Coronary artery (tissue), 2 donors: ENCODE measurements around the gene BCL2L2.
"Not testable (repeated sequence)": the region's sequence is repeated elsewhere in the genome, so short reads cannot be mapped to it uniquely, and the experiment has no call there.

Experiments used
- DNase-seq: peaks from one replicate; pipeline ENCODE4 v3.0.0-alpha.2; 2017; ENCODE audit warnings: low spot score
- H3K27ac ChIP-seq, 2 donors: fragments of 200-600 bp; sonication (generic); one replicate each; pipeline ENCODE4 v1.5.1; 2016 to 2019
- H3K4me3 ChIP-seq: fragments of 200-600 bp; sonication (generic); 2 replicates; pipeline ENCODE4 v1.5.1; 2016; ENCODE audit warnings: mild to moderate bottlenecking, moderate library complexity
- CTCF ChIP-seq: fragments of 200-600 bp; sonication (generic); IDR thresholded peaks from one replicate; pipeline ENCODE4 v1.5.1; 2019; ENCODE audit warnings: antibody characterized with exemption

Gene BCL2L2

GRCh38 chr14:23322568-23323517, 16.2 kb downstream of the BCL2L2 start:
- peak overlapping the region in 1 of 2 donors; percentile 88 for H3K27ac ChIP-seq
- H3K4me3 ChIP-seq, result peak overlapping the region; percentile 81
- no peak for TF ChIP-seq CTCF
- no peak for DNase-seq

- no peak for TF ChIP-seq CTCF
- Histone ChIP-seq H3K27ac (no peak overlapping the region), H3K4me3 (no peak overlapping the region)
- DNase-seq, result no peak
Measured at GRCh38 chr14:23323838-23324454, 17.3 kb downstream of the BCL2L2 start.

GRCh38 chr14:23324455-23324846, 17.8 kb downstream of the BCL2L2 start:
- no peak for TF ChIP-seq CTCF
- no peak for DNase-seq
- H3K4me3 ChIP-seq, result no peak overlapping the region
- H3K27ac ChIP-seq, result no peak overlapping the region

GRCh38 chr14:23324993-23325392, 18.4 kb downstream of the BCL2L2 start:
- no peak for DNase-seq
- TF ChIP-seq CTCF, result no peak
- Histone ChIP-seq H3K4me3 (no peak overlapping the region), H3K27ac (no peak overlapping the region)

GRCh38 chr14:23325746-23326145, 19.1 kb downstream of the BCL2L2 start:
- not testable (repeated sequence) for H3K27ac ChIP-seq, H3K4me3 ChIP-seq

GRCh38 chr14:23326491-23327332, 20.1 kb downstream of the BCL2L2 start:
- no peak for TF ChIP-seq CTCF
- no peak for DNase-seq
- Histone ChIP-seq H3K27ac (no peak overlapping the region), H3K4me3 (no peak overlapping the region)

More at GRCh38 chr14:23325746-23326145, 19.1 kb downstream of the BCL2L2 start:
- not testable (repeated sequence) for DNase-seq
